ENCODE data around the gene CDKN3.
"Not testable (repeated sequence)": the region's sequence is repeated elsewhere in the genome, so short reads cannot be mapped to it uniquely, and the experiment has no call there.

CDKN3 gene

DNA sequence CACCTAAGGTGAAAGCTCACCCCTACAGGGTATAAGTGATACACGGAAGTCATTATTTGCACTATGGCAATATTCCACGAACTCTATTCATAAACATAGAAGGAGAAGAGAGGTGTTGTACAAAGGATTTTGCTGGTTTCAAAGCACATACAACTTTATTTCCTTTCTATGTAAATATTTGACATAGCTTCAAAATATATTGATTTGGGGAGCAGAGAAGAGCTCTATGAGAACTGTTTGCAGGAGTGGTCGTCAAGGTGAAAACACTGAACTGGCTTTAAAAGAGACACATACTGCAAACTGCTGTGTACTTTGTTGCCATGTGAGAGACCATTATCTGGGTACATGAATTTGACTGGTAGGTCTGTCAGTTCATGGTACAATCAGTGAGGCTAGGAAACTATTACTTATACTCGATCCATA is 27.7 kb downstream of the CDKN3 start:
- no peak for DNase-seq (ENCODE audit: low read depth, low spot score)

DNA sequence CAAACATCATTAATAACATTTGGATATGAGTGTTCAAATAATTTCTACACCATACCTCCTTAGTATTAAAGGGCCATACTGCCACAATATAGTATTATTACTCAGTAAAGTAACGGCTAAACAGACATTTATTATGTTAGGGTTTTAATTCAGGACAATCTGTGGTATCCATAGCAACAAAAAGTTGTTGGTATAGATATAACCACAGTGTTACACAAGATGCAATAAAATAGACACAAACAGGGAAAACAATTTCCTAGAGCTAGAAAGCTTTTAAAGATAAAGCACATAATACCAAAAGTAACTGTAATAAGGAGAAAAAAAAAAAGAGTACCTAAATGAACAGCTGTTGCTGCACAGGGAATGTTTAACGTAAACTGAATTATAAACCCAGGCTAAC is 28.3 kb downstream of the CDKN3 start:
- DNase-seq (ENCODE audit: low read depth, low spot score): no peak

DNA sequence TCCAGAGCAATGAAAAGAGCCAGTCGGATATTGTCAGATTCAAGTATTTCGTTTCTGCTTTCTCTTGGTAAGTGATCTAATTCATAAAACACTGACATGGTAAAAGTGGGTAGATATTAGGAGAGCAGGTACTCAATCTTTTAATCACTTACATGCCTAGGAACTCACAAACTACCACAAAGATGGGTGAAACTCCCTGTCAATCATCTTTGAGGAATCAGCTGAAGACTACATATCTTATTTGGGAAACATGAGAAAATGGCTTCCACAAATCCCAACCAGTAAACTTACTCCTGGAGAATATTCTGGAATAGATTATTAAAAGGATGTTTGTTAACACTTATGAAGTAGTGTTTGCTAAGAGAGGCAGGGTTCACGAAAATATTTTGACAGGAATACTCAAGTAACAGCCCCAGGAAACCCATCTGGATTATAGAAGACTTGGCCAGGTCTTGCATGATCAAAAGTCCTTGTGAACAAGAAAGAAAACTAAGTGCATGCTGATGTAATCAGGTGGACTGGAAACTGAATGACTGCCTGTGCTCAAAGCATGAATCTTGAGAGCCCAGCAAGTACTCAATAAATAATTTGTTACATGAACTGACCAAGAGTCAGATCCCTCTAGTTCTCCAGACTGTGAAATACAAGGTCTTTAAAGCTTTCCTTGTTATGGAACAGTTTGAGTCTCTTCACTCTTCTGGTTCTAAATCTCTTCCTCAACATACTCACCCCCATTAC is 28.9 kb downstream of the CDKN3 start:
- no peak for DNase-seq (ENCODE audit: low read depth, low spot score)

DNA sequence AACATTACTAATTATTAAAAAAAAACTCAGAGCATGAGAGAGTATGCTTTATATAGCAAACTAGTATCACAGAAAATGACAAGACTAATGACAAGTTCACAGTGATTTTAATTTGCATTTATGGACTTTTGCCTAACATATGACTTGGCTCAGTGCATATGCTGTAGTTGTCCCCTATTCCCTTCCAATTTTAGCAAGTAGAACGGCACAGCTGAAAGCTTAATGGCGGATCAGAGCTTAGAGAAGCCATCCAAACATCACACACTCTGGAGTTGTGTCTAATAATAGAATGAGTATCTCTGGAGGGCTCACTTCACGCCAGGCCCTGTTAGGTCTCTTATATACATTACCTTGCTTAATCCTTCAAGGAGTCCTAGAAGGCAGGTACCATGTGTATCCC is 31.1 kb downstream of the CDKN3 start:
- no peak for DNase-seq (ENCODE audit: low read depth, low spot score)

DNA sequence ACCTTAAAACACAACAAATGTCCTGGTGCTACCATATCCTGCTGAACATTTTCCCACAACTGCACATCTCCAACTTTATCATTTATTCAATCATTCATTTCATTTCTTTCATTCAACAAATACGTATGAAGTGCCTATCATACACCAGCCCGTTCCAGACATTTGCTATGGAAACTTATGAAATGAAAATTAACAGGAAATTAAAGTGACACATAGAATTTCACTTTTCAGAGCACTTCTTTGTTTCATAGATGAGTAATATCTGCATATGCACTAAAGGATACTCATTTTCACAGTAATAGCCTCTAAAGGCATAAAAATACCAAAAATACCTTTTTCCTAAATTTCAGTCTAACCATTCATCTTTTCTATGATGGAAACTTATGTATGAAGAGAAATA is 31.7 kb downstream of the CDKN3 start:
- DNase-seq (ENCODE audit: low read depth, low spot score): no peak

DNA sequence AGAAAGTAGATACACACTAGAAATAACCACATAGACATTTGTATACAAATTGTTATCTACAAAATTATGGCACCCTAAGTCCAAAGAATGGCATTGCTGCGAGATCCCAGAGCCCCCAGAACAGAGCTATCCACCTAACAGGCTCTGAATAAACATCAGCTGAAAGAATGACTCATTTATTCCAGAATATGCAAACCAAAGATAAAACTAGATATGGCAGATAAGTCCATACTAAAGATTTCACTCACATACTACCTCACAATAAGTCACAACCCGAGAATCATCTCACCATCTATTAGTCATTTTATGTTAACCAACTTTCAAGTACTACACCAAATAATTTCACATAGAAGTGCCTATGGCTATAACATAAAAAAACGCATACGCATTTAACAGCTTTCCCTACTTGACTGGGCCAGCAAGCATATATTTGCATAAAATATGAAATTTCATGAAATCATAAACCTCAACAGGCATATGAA is 38.7 kb downstream of the CDKN3 start:
- DNase-seq (ENCODE audit: low read depth, low spot score): no peak

DNA sequence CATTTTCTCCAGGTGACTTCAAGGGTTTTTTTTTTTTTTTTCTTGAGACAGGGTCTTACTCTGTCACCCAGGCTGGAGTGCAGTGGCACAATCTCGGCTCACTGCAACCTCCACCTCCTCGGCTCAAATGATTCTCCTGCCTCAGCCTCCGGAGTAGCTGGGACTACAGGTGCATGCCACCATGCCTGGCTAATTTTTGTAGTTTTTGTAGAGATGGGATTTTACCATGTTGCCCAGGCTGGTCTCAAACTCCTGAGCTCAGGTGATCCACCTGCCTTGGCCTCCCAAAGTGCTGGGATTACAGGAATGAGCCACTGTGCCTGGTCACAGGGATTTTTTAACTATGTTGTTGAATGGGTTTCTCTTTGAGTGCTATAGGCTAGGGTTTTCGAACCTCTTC is 41.1 kb downstream of the CDKN3 start:
- DNase-seq (ENCODE audit: low read depth, low spot score): not testable (repeated sequence)

DNA sequence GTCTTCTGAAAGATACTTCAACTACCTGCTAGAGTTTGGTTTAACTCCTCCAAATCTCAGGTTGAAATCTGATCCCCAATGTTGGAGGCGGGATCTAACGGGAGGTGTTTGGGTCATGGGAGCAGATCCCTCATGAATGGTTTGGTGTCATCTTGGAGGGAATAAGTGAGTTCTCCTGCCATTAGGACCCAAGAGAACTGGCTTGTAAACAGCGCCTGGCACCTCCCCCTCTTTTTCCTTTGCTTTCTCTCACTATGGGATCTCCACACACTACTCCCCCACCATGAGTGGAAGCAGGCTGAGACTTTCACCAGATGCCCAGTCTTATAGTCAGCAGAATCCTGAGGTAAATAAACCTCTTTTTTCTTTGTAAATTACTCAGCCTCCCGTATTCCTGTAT is 41.9 kb downstream of the CDKN3 start:
- no peak for DNase-seq (ENCODE audit: low read depth, low spot score)

DNA sequence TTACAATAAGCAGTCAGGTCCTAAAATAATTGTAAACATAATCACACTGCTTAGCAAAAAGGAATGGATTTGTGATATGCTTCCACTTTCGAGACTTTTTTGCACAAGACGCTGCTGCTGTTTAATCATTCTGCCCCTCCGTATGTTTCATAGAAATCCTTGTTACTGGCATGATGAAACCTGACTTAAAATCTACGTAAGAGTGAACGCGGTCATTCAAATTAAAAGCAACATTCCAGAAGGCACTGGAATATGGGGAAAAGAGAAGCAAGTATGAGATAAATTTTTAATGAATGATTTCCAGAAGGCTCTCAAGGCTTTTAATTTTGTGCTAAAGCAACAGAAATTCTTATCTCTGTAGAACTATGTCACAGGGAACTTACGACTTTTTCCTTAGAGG is 43.2 kb downstream of the CDKN3 start:
- no peak for DNase-seq (ENCODE audit: low read depth, low spot score)

DNA sequence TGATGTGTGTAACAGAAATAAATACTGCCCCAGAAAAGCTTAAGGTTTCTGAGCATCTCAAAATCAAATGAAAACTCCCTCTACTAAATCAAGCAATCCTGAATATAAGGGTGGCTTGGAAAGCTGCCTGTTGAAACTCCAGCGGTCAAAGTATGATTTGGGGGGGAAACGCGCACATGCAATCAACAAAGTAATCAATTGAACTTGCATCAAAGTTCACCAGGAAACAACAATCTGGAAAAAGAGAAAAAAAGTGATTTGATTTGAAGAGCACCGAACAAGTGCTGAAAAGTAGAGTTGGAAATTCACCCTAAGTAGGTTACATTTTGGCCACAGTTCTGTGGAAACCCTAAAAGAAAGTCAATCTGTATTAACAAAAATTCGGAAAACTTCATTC is 43.7 kb downstream of the CDKN3 start:
- no peak for DNase-seq (ENCODE audit: low read depth, low spot score)

DNA sequence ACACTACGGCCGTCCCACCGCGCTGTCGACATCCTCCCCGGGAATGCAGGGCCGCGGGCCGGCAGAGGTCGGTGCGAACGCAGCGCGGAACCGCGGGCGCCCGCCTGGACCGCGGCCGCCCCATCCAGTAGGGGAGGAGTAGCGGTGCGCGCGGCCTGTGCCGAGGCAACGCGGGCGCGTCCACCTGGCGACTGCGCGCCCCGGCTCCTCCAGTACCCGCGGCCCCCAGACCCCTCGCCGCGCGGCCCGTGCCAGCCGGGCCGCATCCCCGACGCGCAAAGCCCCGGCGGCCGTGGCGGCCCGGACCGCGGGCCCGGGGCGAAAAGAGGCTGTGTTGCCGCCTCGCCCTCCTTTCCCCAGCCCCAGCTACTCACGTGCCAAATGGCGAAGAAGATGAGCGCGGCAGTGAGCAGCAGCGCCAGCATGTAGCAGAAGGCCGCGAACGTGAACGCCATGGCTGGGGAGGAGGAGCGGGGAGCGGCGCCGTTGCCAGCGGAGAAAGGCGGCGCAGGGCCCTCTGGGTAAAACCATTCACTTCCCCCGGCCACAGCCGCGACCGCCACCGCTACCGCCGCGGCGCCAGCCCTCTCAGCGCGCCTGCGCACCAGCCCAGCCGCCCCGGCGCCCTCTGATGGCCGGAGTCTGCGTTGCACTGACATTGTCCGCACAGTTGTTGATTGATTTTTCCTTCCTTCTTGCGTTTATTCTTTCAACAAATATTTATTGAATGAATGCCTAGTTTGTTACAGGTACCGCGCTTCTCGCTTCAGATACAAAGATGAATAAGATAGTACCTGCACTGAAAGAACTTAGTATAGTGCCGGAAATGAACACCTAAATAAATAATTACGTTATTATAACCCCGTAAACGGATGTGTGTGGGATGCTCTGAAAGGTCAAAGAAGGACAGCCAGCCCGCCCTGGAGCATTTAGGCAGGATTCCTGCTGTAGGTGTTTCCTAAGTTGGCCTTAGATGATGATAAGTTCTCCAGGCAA is 44.4 kb downstream of the CDKN3 start, which contains the start of gene CNIH1:
TSS of gene CNIH1 (minus strand) at position 502 of the 996 bp plus-strand sequence. CDS start at position 455, 47 bp downstream.
- DNase-seq (ENCODE audit: low read depth, low spot score): peak; percentile 72

DNA sequence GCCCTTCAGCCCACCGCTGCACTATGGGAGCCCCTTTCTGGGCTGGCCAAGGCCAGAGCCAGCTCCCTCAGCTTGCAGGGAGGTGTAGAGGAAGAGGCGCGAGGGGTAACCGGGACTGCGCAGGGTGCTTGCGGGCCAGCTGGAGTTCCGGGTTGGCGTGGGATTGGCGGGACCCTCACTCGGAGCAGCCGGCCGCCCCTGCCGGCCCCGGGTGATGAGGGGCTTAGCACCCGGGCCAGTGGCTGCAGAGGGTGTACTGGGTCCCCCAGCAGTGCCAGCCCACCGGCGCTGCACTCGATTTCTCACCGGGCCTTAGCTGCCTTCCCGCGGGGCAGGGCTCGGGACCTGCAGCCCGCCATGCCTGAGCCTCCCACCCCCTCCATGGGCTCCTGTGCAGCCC is 46.2 kb downstream of the CDKN3 start:
- DNase-seq (ENCODE audit: low read depth, low spot score): not testable (repeated sequence)

DNA sequence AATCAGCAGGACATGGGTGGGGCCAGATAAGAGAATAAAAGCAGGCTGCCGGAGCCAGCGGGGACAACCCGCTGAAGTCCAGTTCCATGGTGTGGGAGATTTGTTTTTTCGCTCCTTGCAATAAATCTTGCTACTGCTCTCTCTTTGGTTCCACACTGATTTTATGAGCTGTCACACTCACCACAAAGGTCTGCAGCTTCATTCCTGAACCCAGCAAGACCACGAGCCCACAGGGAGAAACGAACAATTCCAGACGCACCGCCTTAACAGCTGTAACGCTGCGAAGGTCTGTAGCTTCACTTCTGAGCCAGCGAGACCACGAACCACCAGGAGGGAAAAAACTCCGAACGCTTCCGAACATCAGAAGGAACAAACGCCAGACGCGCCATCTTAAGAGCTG is 47.2 kb downstream of the CDKN3 start:
- DNase-seq (ENCODE audit: low read depth, low spot score): no peak

DNA sequence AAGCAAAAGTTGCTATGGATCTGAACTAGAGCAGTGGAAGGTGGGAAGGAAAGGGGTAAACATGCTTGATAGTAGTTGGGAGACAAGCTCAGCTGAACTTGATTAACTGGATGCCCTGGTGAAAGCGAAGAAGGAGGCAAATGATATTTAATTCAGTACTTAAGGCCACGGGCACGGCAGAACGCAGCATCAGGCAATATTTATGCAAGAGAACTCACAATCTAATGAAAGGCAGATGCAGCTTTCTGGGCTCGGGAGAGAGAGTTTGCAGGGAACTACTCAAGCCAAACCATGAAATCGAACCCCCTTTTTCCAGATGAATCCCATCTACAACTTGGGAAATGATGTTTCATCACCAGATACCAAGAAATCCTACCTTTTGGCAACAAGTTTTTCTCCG is 47.9 kb downstream of the CDKN3 start:
- no peak for DNase-seq (ENCODE audit: low read depth, low spot score)

DNA sequence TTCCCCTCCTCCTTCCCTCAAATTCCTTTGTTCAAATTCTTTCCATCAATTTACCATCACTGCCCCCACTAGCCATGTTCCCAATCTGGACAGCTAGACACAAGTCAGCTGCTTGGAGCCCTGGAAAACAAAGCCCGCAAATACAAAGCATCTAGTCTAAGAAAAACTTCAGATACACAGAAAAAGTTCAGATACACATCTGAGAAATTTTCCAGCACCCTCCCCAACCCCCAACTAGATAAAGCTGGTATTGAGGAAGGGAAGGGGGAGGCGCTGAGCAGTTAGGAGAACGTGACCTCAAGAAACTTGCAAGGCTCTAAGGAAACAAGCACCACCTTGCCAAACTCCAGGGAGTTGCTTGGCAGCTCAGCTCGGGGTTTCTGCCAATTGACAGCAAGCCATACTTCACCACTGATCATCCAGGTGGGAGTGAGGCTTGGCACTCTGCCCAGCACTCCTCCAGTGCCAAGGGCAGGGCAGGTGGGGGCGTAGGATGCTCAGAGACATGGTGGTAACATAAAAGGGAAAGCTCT is 49.4 kb downstream of the CDKN3 start:
- no peak for DNase-seq (ENCODE audit: low read depth, low spot score)

DNA sequence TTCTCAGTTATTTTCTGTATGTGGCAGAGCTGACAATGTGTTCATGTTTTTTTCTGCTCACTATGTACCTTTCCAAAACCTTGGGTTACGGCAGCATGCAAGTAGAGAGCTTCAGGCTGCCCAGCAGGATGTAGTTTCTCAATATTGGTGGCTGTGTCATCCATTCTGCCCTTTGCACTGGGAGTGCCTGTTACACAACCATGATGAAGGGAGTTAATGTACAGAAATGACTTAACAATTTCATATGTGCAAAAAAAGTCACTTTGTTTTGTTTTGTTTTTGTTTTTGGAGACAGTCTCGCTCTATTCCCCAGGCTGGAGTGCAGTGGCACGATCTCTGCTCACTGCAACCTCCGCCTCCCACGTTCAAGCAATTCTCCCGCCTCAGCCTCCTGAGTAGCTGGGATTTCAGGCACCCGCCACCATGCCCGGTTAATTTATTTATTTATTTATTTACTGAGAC is 50.5 kb downstream of the CDKN3 start:
- no peak for DNase-seq (ENCODE audit: low read depth, low spot score)

DNA sequence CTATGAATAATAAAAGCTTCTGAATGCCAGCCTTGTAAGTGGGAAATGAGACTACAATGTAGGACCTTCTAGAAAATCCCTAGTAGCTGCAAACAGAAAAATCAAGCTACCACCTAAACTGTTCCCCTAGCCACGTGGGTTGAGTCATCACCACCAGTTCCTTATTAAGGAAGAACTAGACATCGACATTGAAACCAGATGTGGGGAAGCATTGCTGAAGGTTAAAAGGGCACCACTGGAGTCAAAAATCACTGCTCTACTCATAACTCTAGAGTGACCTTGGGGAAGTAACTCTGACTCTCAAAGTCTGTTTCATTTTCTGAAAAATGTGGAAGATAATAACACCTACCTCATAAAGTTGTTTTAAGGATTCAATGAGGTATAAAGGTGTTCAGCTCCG is 53.7 kb downstream of the CDKN3 start:
- DNase-seq (ENCODE audit: low read depth, low spot score): no peak

DNA sequence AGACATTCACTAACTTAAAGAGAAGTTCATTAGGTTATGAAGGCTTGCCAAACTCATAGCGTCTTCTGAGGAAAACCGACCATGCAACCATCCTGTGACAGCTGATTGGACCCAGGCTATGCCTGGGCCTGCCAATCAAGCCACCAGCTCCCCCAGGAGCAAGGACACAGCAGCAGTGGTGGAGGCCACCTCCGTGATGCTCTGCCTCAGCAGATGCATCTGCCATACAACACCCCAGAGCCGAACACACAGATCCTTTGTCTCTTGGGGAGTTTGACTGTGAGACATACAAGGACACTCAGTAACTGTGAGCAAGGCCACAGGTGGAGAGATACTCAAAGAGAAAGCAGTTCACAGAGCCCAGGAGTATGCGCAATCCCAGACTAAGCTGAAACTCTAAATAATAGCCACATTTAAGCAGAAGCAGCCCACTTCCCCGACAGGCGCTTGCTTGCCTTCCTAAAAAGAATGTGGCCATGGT is 54.4 kb downstream of the CDKN3 start:
- no peak for DNase-seq (ENCODE audit: low read depth, low spot score)

DNA sequence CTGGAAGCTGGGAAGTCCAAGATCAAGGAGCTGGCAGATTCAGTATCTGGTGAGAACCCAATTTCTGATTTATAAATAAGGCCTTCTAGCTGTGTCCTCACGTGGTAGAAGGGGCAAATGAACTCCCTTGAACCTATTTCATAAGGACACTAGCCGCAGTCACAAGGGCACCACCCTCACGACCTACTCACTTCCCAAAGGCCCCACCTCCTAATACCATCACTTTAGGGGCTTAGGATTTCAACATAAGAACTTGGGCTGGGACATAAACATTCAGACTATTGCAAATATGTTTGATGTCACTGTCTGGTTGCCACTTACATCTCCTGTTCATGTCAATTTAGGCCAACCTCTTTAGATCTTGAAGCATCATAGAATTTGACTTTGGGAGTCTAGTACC is 55.2 kb downstream of the CDKN3 start:
- DNase-seq (ENCODE audit: low read depth, low spot score): no peak

DNA sequence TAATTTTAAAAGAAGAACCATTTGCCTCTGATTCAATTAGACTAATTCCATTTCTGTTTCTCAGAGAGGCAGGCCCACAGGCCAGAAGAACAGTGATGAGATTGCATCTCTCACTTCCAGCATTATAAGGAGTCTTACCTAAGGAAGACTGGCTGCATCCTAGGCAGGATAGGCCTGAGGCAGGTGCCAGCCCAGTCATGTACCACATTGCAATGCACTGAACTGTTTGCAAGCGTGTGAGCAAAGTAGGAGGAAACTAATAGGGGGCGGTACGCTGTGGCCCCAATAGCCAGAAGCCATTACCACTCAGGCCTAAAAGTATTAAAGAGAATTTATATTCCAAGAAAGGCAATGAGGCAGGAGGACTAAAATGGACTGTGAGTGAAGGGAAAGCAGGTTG is 56.4 kb downstream of the CDKN3 start:
- DNase-seq (ENCODE audit: low read depth, low spot score): no peak

DNA sequence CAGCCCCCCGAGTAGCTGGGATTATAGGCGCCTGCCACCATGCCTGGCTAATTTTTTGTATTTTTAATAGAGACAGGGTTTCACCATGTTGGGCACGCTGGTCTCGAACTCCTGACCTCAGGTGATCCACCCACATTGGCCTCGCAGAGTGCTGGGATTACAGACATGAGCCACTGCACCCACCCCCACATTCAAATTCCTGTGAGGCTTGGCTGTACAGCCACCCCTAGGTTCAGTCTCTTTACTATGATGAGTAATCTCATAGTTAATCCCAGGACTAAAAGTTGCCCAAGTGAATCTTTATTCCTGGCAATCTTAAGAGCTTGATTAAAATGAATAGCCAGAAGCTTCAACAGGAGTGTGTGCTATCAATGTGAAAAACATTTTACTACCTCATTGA is 57.2 kb downstream of the CDKN3 start:
- DNase-seq (ENCODE audit: low read depth, low spot score): not testable (repeated sequence)

DNA sequence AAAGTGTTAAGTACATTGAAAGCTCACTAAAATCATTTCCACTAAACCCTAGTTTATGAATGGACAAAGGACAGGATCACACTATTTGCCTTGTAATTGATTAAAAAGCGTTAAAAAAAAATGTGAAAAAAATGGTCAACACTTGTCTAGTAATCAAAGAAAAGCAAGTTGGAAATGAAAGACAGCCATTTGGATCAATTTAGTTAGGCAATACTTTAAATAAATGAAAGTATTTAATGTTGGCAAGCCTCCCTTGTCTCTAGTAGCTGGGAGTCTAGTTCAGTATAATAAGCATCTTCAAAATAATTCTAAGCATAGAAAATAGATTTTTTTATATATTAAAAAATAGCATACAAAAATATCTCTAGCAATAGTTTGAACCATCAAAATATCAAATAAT is 58.6 kb downstream of the CDKN3 start:
- DNase-seq (ENCODE audit: low read depth, low spot score): no peak
